Stomach (tissue), 4 donors: ENCODE data around the gene PRR22.

Experiments
- CTCF ChIP-seq, 7 experiments: fragments of 450-650 bp in 4 of 7; fragments of 200-600 bp in 3 of 7; sonication (generic) in 3 of 7; IDR thresholded peaks; one replicate each; pipeline ENCODE4 v1.5.1; 2016 to 2019; ENCODE audit warnings: antibody characterized with exemption in 7 of 7, control low read depth in 2 of 7, mild to moderate bottlenecking in 1 of 7
- POLR2A ChIP-seq, 4 donors: fragments of 450-650 bp; IDR thresholded peaks; one replicate each; pipeline ENCODE4 v1.6.1; 2016; ENCODE audit warnings: antibody characterized with exemption in 4 of 4, control low read depth in 2 of 4, mild to moderate bottlenecking in 1 of 4, moderate library complexity in 1 of 4

GRCh38 chr19:5811117-5811516 is 26.6 kb upstream of the PRR22 start:
- no peak for TF ChIP-seq POLR2A (IDR thresholded peaks at IDR 0.05)
- TF ChIP-seq CTCF (IDR thresholded peaks at IDR 0.05), result no peak
